Osteocyte (in vitro differentiated cells): ENCODE data around the gene PTPRC. TPM values are rescaled to one million over a fixed set of nuclear protein-coding genes. Genes with fewer than 3 reads are reported as not detected.

Source experiments
- DNase-seq: peaks from one replicate; pipeline ENCODE4 v3.0.0; 2021; ENCODE audit warnings: mixed read lengths; ENCODE audit not compliant: unreplicated experiment; ENCODE audit errors: extremely low spot score
- H3K27ac Mint-ChIP-seq: one replicate; pipeline ENCODE4 v1.8.0; 2021; ENCODE audit warnings: mild to moderate bottlenecking, mixed read lengths; ENCODE audit not compliant: unreplicated experiment
- H3K27me3 Mint-ChIP-seq: one replicate; pipeline ENCODE4 v1.8.0; 2021; ENCODE audit warnings: mixed read lengths; ENCODE audit not compliant: unreplicated experiment
- H3K36me3 Mint-ChIP-seq: one replicate; pipeline ENCODE4 v1.8.0; 2021; ENCODE audit warnings: mixed read lengths; ENCODE audit not compliant: unreplicated experiment
- H3K4me1 Mint-ChIP-seq: one replicate; pipeline ENCODE4 v1.8.0; 2021; ENCODE audit warnings: mixed read lengths; ENCODE audit not compliant: unreplicated experiment
- H3K4me3 Mint-ChIP-seq: one replicate; pipeline ENCODE4 v1.8.0; 2021; ENCODE audit warnings: mild to moderate bottlenecking, moderate library complexity, mixed read lengths; ENCODE audit not compliant: unreplicated experiment
- H3K9me3 Mint-ChIP-seq: one replicate; pipeline ENCODE4 v1.8.0; 2021; ENCODE audit warnings: mixed read lengths; ENCODE audit not compliant: unreplicated experiment
- total RNA-seq: library from RNA; stranded (reverse); gene quantifications from 2 replicates; pipeline ENCODE4 v1.2.1, GENCODE V29; 2021
- TF ChIP-seq, protein P1 (sequence below): fragments of 200-600 bp; sonication (generic); IDR thresholded peaks from 2 replicates; pipeline ENCODE4 v1.5.0; 2021; ENCODE audit warnings: antibody characterized with exemption, mild to moderate bottlenecking, moderate library complexity

Gene PTPRC
- total RNA-seq, 1 donor from 2014 or later, result not detected

DNA sequence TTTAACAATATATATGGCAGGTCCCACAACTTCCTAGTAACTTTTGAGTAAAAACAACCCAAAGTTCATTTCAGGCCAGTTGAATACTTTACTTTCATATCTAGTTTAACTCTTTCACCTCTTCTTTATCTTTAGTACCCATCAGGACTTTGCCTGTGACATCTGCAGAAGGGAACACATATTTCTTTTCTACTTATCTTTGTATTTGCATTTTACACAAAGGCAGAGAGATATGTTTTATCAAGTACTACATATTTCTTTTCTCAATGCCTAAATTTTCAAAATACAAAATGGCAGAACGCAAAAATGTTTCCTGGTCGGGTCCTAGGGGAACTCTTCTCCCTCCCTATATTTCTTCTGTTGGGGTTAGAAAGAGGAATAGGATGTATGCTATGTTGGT, 6.8 kb upstream of the PTPRC start:
- peaks cover 6% of the 10 kb centered on the region for H3K4me1 Mint-ChIP-seq
- no peak for DNase-seq
- TF ChIP-seq, protein P1, sequence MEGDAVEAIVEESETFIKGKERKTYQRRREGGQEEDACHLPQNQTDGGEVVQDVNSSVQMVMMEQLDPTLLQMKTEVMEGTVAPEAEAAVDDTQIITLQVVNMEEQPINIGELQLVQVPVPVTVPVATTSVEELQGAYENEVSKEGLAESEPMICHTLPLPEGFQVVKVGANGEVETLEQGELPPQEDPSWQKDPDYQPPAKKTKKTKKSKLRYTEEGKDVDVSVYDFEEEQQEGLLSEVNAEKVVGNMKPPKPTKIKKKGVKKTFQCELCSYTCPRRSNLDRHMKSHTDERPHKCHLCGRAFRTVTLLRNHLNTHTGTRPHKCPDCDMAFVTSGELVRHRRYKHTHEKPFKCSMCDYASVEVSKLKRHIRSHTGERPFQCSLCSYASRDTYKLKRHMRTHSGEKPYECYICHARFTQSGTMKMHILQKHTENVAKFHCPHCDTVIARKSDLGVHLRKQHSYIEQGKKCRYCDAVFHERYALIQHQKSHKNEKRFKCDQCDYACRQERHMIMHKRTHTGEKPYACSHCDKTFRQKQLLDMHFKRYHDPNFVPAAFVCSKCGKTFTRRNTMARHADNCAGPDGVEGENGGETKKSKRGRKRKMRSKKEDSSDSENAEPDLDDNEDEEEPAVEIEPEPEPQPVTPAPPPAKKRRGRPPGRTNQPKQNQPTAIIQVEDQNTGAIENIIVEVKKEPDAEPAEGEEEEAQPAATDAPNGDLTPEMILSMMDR, result no peak
- no peak overlapping the region for H3K4me3 Mint-ChIP-seq
- H3K27me3 Mint-ChIP-seq, result no peaks in the 10 kb centered on the region
- H3K27ac Mint-ChIP-seq, result no peak overlapping the region
- no peaks in the 10 kb centered on the region for H3K9me3 Mint-ChIP-seq
- no peaks in the 10 kb centered on the region for H3K36me3 Mint-ChIP-seq

- Mint-ChIP-seq H3K36me3 (no peaks in the 10 kb centered on the region), H3K9me3 (no peaks in the 10 kb centered on the region), H3K27ac (no peak overlapping the region), H3K27me3 (no peaks in the 10 kb centered on the region), H3K4me1 (peaks cover 2% of the 10 kb centered on the region), H3K4me3 (no peak overlapping the region)
- no peak for DNase-seq
- TF ChIP-seq, protein P1, result no peak
These were observed 5.1 kb upstream of the PTPRC start for GRCh38 chr1:198633675-198634121.

DNA sequence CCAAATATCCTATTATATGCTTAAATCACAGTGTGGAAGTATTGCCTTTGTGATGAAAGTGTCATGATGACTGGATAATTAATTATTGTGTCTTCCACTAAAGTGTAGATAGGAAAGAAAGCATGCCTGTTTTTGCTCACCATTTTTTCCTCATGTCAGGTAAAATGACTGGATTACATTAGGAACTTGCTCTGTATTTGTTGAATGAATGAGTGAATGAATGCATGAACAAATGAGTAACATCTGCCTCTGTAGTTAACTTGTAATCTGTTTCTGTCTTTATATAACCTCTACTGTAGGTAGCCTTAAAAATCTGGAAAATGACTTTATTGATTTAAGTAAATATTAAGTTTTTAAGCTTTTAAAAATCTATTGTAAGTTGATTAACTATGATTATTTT, 2.9 kb upstream of the PTPRC start:
- Mint-ChIP-seq H3K9me3 (no peaks in the 10 kb centered on the region), H3K27ac (no peak overlapping the region), H3K4me3 (no peak overlapping the region), H3K4me1 (peaks cover 2% of the 10 kb centered on the region), H3K27me3 (no peaks in the 10 kb centered on the region), H3K36me3 (no peaks in the 10 kb centered on the region)
- no peak for DNase-seq
- TF ChIP-seq, protein P1, result no peak

- H3K4me3 Mint-ChIP-seq, result no peak overlapping the region
- H3K36me3 Mint-ChIP-seq, result no peaks in the 10 kb centered on the region
- no peak overlapping the region for H3K27ac Mint-ChIP-seq
- peaks cover 3% of the 10 kb centered on the region for H3K4me1 Mint-ChIP-seq
- H3K27me3 Mint-ChIP-seq, result no peaks in the 10 kb centered on the region
- TF ChIP-seq, protein P1, result no peak
- DNase-seq, result no peak
- no peaks in the 10 kb centered on the region for H3K9me3 Mint-ChIP-seq
These were observed 2.4 kb upstream of the PTPRC start for GRCh38 chr1:198636391-198636790.

- TF ChIP-seq, protein P1, result no peak
- H3K27ac Mint-ChIP-seq, result no peak overlapping the region
- H3K27me3 Mint-ChIP-seq, result no peaks in the 10 kb centered on the region
These were observed 1.7 kb upstream of the PTPRC start for GRCh38 chr1:198637157-198637556.

More at GRCh38 chr1:198637157-198637556, 1.7 kb upstream of the PTPRC start:
- no peaks in the 10 kb centered on the region for H3K36me3 Mint-ChIP-seq
- H3K9me3 Mint-ChIP-seq, result no peaks in the 10 kb centered on the region
- DNase-seq, result no peak
- H3K4me3 Mint-ChIP-seq, result no peak overlapping the region
- H3K4me1 Mint-ChIP-seq, result peaks cover 8% of the 10 kb centered on the region
